Calu3 (cell line): Measurements from ENCODE around the gene DDAH1. TPM values are rescaled to one million over a fixed set of nuclear protein-coding genes. Genes with fewer than 3 reads are reported as not detected.

Experiments used
- BruUV-seq: library from RNA; stranded (reverse); fragments of 400-500 nt; replicated peaks from 2 replicates; lab custom pipeline; 2021; lab: Mats Ljungman, UMichigan
- CTCF ChIA-PET: fragments of 300-600 bp; sonication (Branson Sonifier 250); formaldehyde crosslinking; loops from one replicate; lab custom pipeline; 2022; ENCODE audit warnings: antibody characterized with exemption; lab: Charles Lee
- DNase-seq: peaks from one replicate; pipeline ENCODE4 v3.0.0; 2022
- H3K27ac Mint-ChIP-seq: one replicate; pipeline ENCODE4 v1.8.0; 2022; ENCODE audit warnings: mixed read lengths; ENCODE audit not compliant: unreplicated experiment
- H3K27me3 Mint-ChIP-seq: one replicate; pipeline ENCODE4 v1.8.0; 2022; ENCODE audit warnings: mixed read lengths; ENCODE audit not compliant: unreplicated experiment
- H3K36me3 Mint-ChIP-seq: one replicate; pipeline ENCODE4 v1.8.0; 2022; ENCODE audit warnings: mild to moderate bottlenecking, moderate library complexity, mixed read lengths; ENCODE audit not compliant: insufficient read depth, unreplicated experiment
- H3K4me1 Mint-ChIP-seq: one replicate; pipeline ENCODE4 v1.8.0; 2022; ENCODE audit warnings: mild to moderate bottlenecking, low read depth, mixed read lengths; ENCODE audit not compliant: unreplicated experiment
- H3K4me3 Mint-ChIP-seq: one replicate; pipeline ENCODE4 v1.8.0; 2022; ENCODE audit warnings: mild to moderate bottlenecking, low read depth, moderate library complexity, mixed read lengths; ENCODE audit not compliant: unreplicated experiment
- H3K9me3 Mint-ChIP-seq: one replicate; pipeline ENCODE4 v1.8.0; 2022; ENCODE audit warnings: low read depth, mixed read lengths; ENCODE audit not compliant: unreplicated experiment
- intact Hi-C: fragments of 100-400 bp; cut with micrococcal nuclease; formaldehyde crosslinking; loops from one replicate; pipeline ENCODE4 v1.10.0; 2022; ENCODE audit not compliant: unreplicated experiment
- total RNA-seq: library from RNA; stranded (reverse); gene quantifications from 2 replicates; pipeline ENCODE4 v1.2.3, GENCODE V29; 2022
- TF ChIP-seq, protein P1 (sequence below): fragments of 200-600 bp; IDR thresholded peaks from one replicate; pipeline ENCODE4 v1.8.0; 2022; ENCODE audit warnings: antibody characterized with exemption; ENCODE audit not compliant: unreplicated experiment

Gene DDAH1
- total RNA-seq, 1 experiment from 2014 or later: 84.1 TPM

GRCh38 chr1:85311818-85312217, 153.1 kb downstream of the DDAH1 start:
- intact Hi-C loops: no loop called here
- Mint-ChIP-seq H3K27me3 (no peaks in the 10 kb centered on the region), H3K27ac (no peak overlapping the region), H3K4me1 (peaks cover 56% of the 10 kb centered on the region), H3K4me3 (no peak overlapping the region), H3K36me3 (peaks cover 9% of the 10 kb centered on the region), H3K9me3 (no peaks in the 10 kb centered on the region)
- no TSS peak for BruUV-seq
- CTCF ChIA-PET: no interaction called here
- DNase-seq: no peak
- TF ChIP-seq, protein P1, sequence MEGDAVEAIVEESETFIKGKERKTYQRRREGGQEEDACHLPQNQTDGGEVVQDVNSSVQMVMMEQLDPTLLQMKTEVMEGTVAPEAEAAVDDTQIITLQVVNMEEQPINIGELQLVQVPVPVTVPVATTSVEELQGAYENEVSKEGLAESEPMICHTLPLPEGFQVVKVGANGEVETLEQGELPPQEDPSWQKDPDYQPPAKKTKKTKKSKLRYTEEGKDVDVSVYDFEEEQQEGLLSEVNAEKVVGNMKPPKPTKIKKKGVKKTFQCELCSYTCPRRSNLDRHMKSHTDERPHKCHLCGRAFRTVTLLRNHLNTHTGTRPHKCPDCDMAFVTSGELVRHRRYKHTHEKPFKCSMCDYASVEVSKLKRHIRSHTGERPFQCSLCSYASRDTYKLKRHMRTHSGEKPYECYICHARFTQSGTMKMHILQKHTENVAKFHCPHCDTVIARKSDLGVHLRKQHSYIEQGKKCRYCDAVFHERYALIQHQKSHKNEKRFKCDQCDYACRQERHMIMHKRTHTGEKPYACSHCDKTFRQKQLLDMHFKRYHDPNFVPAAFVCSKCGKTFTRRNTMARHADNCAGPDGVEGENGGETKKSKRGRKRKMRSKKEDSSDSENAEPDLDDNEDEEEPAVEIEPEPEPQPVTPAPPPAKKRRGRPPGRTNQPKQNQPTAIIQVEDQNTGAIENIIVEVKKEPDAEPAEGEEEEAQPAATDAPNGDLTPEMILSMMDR: no peak

DNA sequence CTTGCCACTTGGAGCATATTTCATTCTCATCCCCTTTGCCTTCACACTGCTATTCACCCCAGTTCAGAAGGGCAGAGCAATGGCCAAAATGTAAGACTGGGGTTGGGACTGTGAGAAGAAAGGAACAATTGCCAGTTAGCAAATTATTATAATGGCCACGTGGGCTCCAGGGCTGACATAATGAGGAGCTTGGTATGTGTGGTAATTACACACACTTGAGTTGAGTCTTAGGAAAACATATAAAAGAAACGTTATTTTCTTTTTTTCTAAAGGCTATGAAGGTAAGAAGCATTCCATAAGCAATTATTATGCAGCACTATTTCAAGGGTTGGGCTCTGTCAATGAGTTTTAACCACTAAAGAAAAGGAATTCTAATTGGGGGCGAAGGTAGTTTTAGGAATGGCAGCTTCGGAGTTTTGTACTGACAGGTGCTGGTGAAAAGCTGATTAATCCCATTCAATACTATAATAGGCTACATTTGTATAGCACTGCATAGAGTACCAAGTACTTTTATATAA, 156.1 kb downstream of the DDAH1 start:
- Mint-ChIP-seq H3K27ac (no peak overlapping the region), H3K4me3 (no peak overlapping the region), H3K27me3 (no peaks in the 10 kb centered on the region), H3K9me3 (no peaks in the 10 kb centered on the region), H3K4me1 (peaks cover 44% of the 10 kb centered on the region), H3K36me3 (peaks cover 6% of the 10 kb centered on the region)
- BruUV-seq: no TSS peak
- intact Hi-C loops: loop anchor here (1.0 to 5.0 kb wide), 7 partner anchors 89 to 708 kb away; partner anchors contain the start of gene CCN1
- DNase-seq: no peak
- CTCF ChIA-PET: interaction anchor here (0.6 to 2.2 kb wide), 11 partner anchors 11 to 384 kb away, joined by 3 to 15 read pairs (median 4); partner anchors contain the start of gene BCL10
- TF ChIP-seq, protein P1: no peak

GRCh38 chr1:85307987-85308832, 156.7 kb downstream of the DDAH1 start:
- Mint-ChIP-seq H3K9me3 (no peaks in the 10 kb centered on the region), H3K36me3 (peaks cover 6% of the 10 kb centered on the region), H3K27me3 (no peaks in the 10 kb centered on the region), H3K4me3 (no peak overlapping the region), H3K27ac (peak overlapping the region; percentile 49), H3K4me1 (peaks cover 37% of the 10 kb centered on the region)
- BruUV-seq: no TSS peak
- TF ChIP-seq, protein P1: peak; percentile 95
- intact Hi-C loops: loop anchor here (1.0 to 5.0 kb wide), 7 partner anchors 90 to 709 kb away; partner anchors contain the start of gene CCN1
- CTCF ChIA-PET: interaction anchor here (0.5 to 2.2 kb wide), 12 partner anchors 10 to 1400 kb away, joined by 3 to 15 read pairs (median 4); partner anchors contain the start of gene BCL10
- DNase-seq: peak; percentile 93

DNA sequence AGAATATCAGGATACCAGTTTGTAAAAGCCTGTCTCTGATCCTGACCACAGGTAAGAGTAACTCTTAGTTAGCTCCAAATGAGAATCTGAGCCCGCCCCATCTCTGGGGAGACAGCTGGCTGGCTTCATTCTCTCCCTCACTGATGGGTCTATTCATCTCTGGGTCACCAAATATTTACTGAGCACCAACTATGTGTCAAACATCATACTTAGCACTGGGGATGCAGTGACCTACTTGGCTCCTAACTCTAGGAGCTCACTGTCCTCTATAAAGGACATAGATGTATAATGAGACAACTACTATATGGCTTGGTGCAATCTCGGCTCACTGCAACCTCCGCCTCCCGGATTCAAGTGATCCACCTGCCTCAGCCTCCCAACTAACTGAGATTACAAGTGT, 158.7 kb downstream of the DDAH1 start:
- Mint-ChIP-seq H3K4me1 (peaks cover 49% of the 10 kb centered on the region), H3K4me3 (no peak overlapping the region), H3K9me3 (no peaks in the 10 kb centered on the region), H3K27ac (no peak overlapping the region), H3K27me3 (no peaks in the 10 kb centered on the region), H3K36me3 (peaks cover 6% of the 10 kb centered on the region)
- intact Hi-C loops: loop anchor here (5.0 kb wide), 3 partner anchors 156 to 711 kb away; partner anchors contain the start of gene CCN1
- TF ChIP-seq, protein P1: no peak
- CTCF ChIA-PET: interaction anchor here (0.7 kb wide), 1 partner anchor 175 kb away, joined by 3 read pairs; no protein-coding TSS in a partner anchor
- no peak for DNase-seq
- BruUV-seq: no TSS peak
